CD4-positive, alpha-beta T cell treated with Interleukin-6 for 4 hours (primary cell): ENCODE data around the gene OLR1.
A peak's percentile ranks its signal among the peaks of the same experiment; 100 is the strongest.
"Not testable (repeated sequence)": the region's sequence is repeated elsewhere in the genome, so short reads cannot be mapped to it uniquely, and the experiment has no call there.

Experiments
- DNase-seq: peaks from one replicate; pipeline ENCODE4 v3.0.0-alpha.2; 2020; ENCODE audit warnings: mixed read lengths

Gene OLR1

GRCh38 chr12:10171973-10172728, at the start of gene OLR1:
Gene OLR1 (minus strand): TSS chr12:10172132. CDS start chr12:10172077, 55 bp downstream.
- DNase-seq = no peak

GRCh38 chr12:10220398-10221077, 48.6 kb upstream of the OLR1 start:
- no peak for DNase-seq

- no peak for DNase-seq
These were observed 46.1 kb upstream of the OLR1 start for GRCh38 chr12:10218021-10218420.

GRCh38 chr12:10215946-10216345, 44.0 kb upstream of the OLR1 start:
- DNase-seq = not testable (repeated sequence)

GRCh38 chr12:10215436-10215835, 43.5 kb upstream of the OLR1 start:
- no peak for DNase-seq

- no peak for DNase-seq
These were observed 42.9 kb upstream of the OLR1 start for GRCh38 chr12:10214895-10215267.

GRCh38 chr12:10214136-10214894, 42.4 kb upstream of the OLR1 start:
- DNase-seq = no peak

- peak; percentile 78 for DNase-seq
These were observed 41.5 kb upstream of the OLR1 start for GRCh38 chr12:10213168-10214135.

GRCh38 chr12:10212739-10213131, 40.8 kb upstream of the OLR1 start, which contains the start of gene GABARAPL1:
Gene GABARAPL1 (plus strand): TSS chr12:10212877. CDS start chr12:10213130, 253 bp downstream.
- peak; percentile 81 for DNase-seq

GRCh38 chr12:10211940-10212738, 40.2 kb upstream of the OLR1 start:
- DNase-seq = peak; percentile 90

- DNase-seq = no peak
These were observed 39.4 kb upstream of the OLR1 start for GRCh38 chr12:10211101-10211939.

GRCh38 chr12:10210225-10210624, 38.3 kb upstream of the OLR1 start:
- DNase-seq = no peak

- no peak for DNase-seq
These were observed 35.2 kb upstream of the OLR1 start for GRCh38 chr12:10207136-10207535.

- no peak for DNase-seq
These were observed 33.4 kb upstream of the OLR1 start for GRCh38 chr12:10205220-10205807.

- DNase-seq = not testable (repeated sequence)
These were observed 32.6 kb upstream of the OLR1 start for GRCh38 chr12:10204495-10204894.

GRCh38 chr12:10197879-10198278, 25.9 kb upstream of the OLR1 start:
- no peak for DNase-seq

GRCh38 chr12:10196210-10196609, 24.3 kb upstream of the OLR1 start:
- DNase-seq = no peak

GRCh38 chr12:10194160-10194670, 22.3 kb upstream of the OLR1 start:
- DNase-seq = no peak

GRCh38 chr12:10191865-10192264, 19.9 kb upstream of the OLR1 start:
- DNase-seq = no peak
